Esophagus muscularis mucosa (tissue), 4 donors: ENCODE measurements around the gene PDE8A. TPM values are rescaled to one million over a fixed set of nuclear protein-coding genes. Genes with fewer than 3 reads are reported as not detected.
A peak's percentile ranks its signal among the peaks of the same experiment; 100 is the strongest.

ENCODE experiments used
- DNase-seq: peaks from one replicate; pipeline ENCODE4 v3.0.0-alpha.2; 2017; ENCODE audit errors: extremely low spot score
- H3K27ac ChIP-seq, 4 donors: fragments of 200-600 bp; sonication (generic); replicated peaks in 1 of 4; 1 replicate in 3 of 4; 2 replicates in 1 of 4; pipeline ENCODE4 v1.5.1; 2016 to 2019; ENCODE audit warnings: mild to moderate bottlenecking in 1 of 4
- H3K27me3 ChIP-seq, 4 donors: fragments of 200-600 bp; sonication (generic); one replicate each; pipeline versions ENCODE4 v1.5.1 to v1.6.0; 2016 to 2019
- H3K36me3 ChIP-seq, 4 donors: fragments of 200-600 bp; sonication (generic); one replicate each; pipeline ENCODE4 v1.5.1; 2016 to 2019
- H3K4me1 ChIP-seq, 4 donors: fragments of 200-600 bp; sonication (generic); one replicate each; pipeline ENCODE4 v1.5.1; 2016 to 2019
- H3K4me3 ChIP-seq, 4 donors: fragments of 200-600 bp; sonication (generic); 1 replicate in 2 of 4; 2 replicates in 2 of 4; pipeline ENCODE4 v1.5.1; 2016 to 2019; ENCODE audit warnings: mild to moderate bottlenecking in 4 of 4, moderate library complexity in 1 of 4
- H3K9me3 ChIP-seq, 4 donors: fragments of 200-600 bp; sonication (generic); 1 replicate in 3 of 4; 2 replicates in 1 of 4; pipeline ENCODE4 v1.5.1; 2016 to 2019
- CTCF ChIP-seq, 3 experiments: fragments of 200-600 bp in 2 of 3; fragments of 450-650 bp in 1 of 3; sonication (generic) in 2 of 3; IDR thresholded peaks; one replicate each; pipeline ENCODE4 v1.5.1; 2017 to 2019; ENCODE audit warnings: antibody characterized with exemption in 3 of 3, mild to moderate bottlenecking in 2 of 3, moderate library complexity in 1 of 3
- EP300 ChIP-seq: sonication (generic); formaldehyde crosslinking; IDR thresholded peaks from one replicate; pipeline ENCODE4 v1.6.1; 2017; ENCODE audit warnings: antibody characterized with exemption
- POLR2A ChIP-seq: fragments of 450-650 bp; IDR thresholded peaks from one replicate; pipeline ENCODE4 v1.6.1; 2017; ENCODE audit warnings: antibody characterized with exemption, moderate library complexity, mild to moderate bottlenecking, low read depth
- POLR2AphosphoS5 ChIP-seq, 2 donors: sonication (generic); formaldehyde crosslinking; IDR thresholded peaks; one replicate each; pipeline ENCODE4 v1.6.1; 2017; ENCODE audit warnings: antibody characterized with exemption in 2 of 2
- WGBS: methylation state at CpG from one replicate; pipeline ENCODE4 v1.1.5; 2018; 5-methylcytosine and 5-hydroxymethylcytosine counted together
- intact Hi-C: fragments of 100-400 bp; cut with DNase I; formaldehyde crosslinking; loops from one replicate; pipeline ENCODE4 v1.15.1; 2023
- total RNA-seq, 4 donors: library from RNA; depleted of rRNA; stranded (reverse); fragments of >200 nt; gene quantifications; one replicate each; pipeline versions ENCODE4 v1.1.0 to v1.2.1, GENCODE V29; 2016

PDE8A gene
- total RNA-seq, 4 donors from 2014 or later: 31.6 to 36.1 (median 32.5) TPM

GRCh38 chr15:84988909-84989644 is 7.4 kb downstream of the PDE8A start:
- Histone ChIP-seq H3K9me3 (no peaks in the 10 kb centered on the region), H3K4me3 (no peak overlapping the region), H3K27ac (peak overlapping the region in 1 of 4 donors; percentile 11), H3K27me3 (no peaks in the 10 kb centered on the region), H3K36me3 (no peaks in the 10 kb centered on the region), H3K4me1 (peaks cover 47 to 74% (median 57%) of the 10 kb centered on the region in 4 donors)
- TF ChIP-seq POLR2AphosphoS5 (IDR thresholded peaks at IDR 0.05) (no peak), EP300 (no peak), POLR2A (no peak), CTCF (IDR thresholded peaks at IDR 0.05) (no peak)
- DNase-seq: no peak
- intact Hi-C loops: loop anchor here (10.0 kb wide), 1 partner anchor 56 kb away; no protein-coding TSS in a partner anchor
- WGBS: 79% methylated on average over 2 of the region's 2 CpGs

- intact Hi-C loops: no loop called here
- H3K4me1 ChIP-seq: peaks cover 33 to 60% (median 43%) of the 10 kb centered on the region in 4 donors
- 46% methylated on average over 1 of the region's 1 CpG for WGBS
- TF ChIP-seq EP300: no peak
- TF ChIP-seq CTCF (IDR thresholded peaks at IDR 0.05): no peak
- TF ChIP-seq POLR2A: no peak
- no peak for TF ChIP-seq POLR2AphosphoS5 (IDR thresholded peaks at IDR 0.05)
- no peaks in the 10 kb centered on the region for H3K9me3 ChIP-seq
- H3K36me3 ChIP-seq: no peaks in the 10 kb centered on the region
- H3K27me3 ChIP-seq: no peaks in the 10 kb centered on the region
- H3K4me3 ChIP-seq: no peak overlapping the region
- no peak for DNase-seq
- H3K27ac ChIP-seq: no peak overlapping the region
Measured at GRCh38 chr15:84990507-84990906, 8.9 kb downstream of the PDE8A start.

- Histone ChIP-seq H3K27ac (no peak overlapping the region), H3K4me3 (no peak overlapping the region), H3K27me3 (no peaks in the 10 kb centered on the region), H3K36me3 (no peaks in the 10 kb centered on the region), H3K4me1 (peaks cover 31 to 53% (median 40%) of the 10 kb centered on the region in 4 donors), H3K9me3 (no peaks in the 10 kb centered on the region)
- intact Hi-C loops: no loop called here
- no peak for TF ChIP-seq CTCF (IDR thresholded peaks at IDR 0.05)
- no peak for TF ChIP-seq POLR2A
- TF ChIP-seq EP300: no peak
- TF ChIP-seq POLR2AphosphoS5 (IDR thresholded peaks at IDR 0.05): no peak
- DNase-seq: no peak
- 84% methylated on average over 4 of the region's 4 CpGs for WGBS
Measured at GRCh38 chr15:84991014-84991712, 9.5 kb downstream of the PDE8A start.

GRCh38 chr15:84992157-84992944 is 10.7 kb downstream of the PDE8A start:
- Histone ChIP-seq H3K27me3 (no peaks in the 10 kb centered on the region), H3K27ac (no peak overlapping the region), H3K4me1 (peaks cover 31 to 47% (median 39%) of the 10 kb centered on the region in 4 donors), H3K36me3 (no peaks in the 10 kb centered on the region), H3K4me3 (no peak overlapping the region), H3K9me3 (no peaks in the 10 kb centered on the region)
- 80% methylated on average over 4 of the region's 4 CpGs for whole genome bisulfite sequencing
- TF ChIP-seq POLR2A: no peak
- TF ChIP-seq EP300: no peak
- no peak for TF ChIP-seq CTCF (IDR thresholded peaks at IDR 0.05)
- TF ChIP-seq POLR2AphosphoS5 (IDR thresholded peaks at IDR 0.05): no peak
- intact Hi-C loops: no loop called here
- DNase-seq: no peak
